HG02588 (cell line): Measurements from ENCODE around the gene APOL4.
"Not testable (repeated sequence)": the region's sequence is repeated elsewhere in the genome, so short reads cannot be mapped to it uniquely, and the experiment has no call there.

ENCODE experiments used
- ATAC-seq: cut with Tn5 transposase; IDR thresholded peaks from one replicate; pipeline ENCODE4 v1.9.1; 2021; ENCODE audit warnings: mild to moderate bottlenecking, moderate library complexity; ENCODE audit not compliant: unreplicated experiment

The APOL4 gene

GRCh38 chr22:36187862-36188261, 13.7 kb downstream of the APOL4 start:
- not testable (repeated sequence) for ATAC-seq

GRCh38 chr22:36185828-36186624, 15.6 kb downstream of the APOL4 start:
- no peak for ATAC-seq

- no peak for ATAC-seq
These were observed 17.1 kb downstream of the APOL4 start for GRCh38 chr22:36184433-36185025.

- no peak for ATAC-seq
These were observed 18.2 kb downstream of the APOL4 start for GRCh38 chr22:36183446-36183845.

GRCh38 chr22:36182857-36183256, 18.8 kb downstream of the APOL4 start:
- ATAC-seq = no peak

- ATAC-seq = no peak
These were observed 19.6 kb downstream of the APOL4 start for GRCh38 chr22:36182056-36182455.

- ATAC-seq = no peak
These were observed 20.7 kb downstream of the APOL4 start for GRCh38 chr22:36180928-36181327.

GRCh38 chr22:36180038-36180880, 21.4 kb downstream of the APOL4 start:
- no peak for ATAC-seq

GRCh38 chr22:36177160-36177559, 24.4 kb downstream of the APOL4 start:
- no peak for ATAC-seq

GRCh38 chr22:36175892-36176291, 25.7 kb downstream of the APOL4 start:
- no peak for ATAC-seq

- no peak for ATAC-seq
These were observed 29.7 kb downstream of the APOL4 start for GRCh38 chr22:36171941-36172340.

- ATAC-seq = no peak
These were observed 34.9 kb downstream of the APOL4 start for GRCh38 chr22:36166518-36167220.

- no peak for ATAC-seq
These were observed 35.5 kb downstream of the APOL4 start for GRCh38 chr22:36166086-36166485.

GRCh38 chr22:36165141-36165540, 36.5 kb downstream of the APOL4 start:
- ATAC-seq = no peak

- no peak for ATAC-seq
These were observed 37.0 kb downstream of the APOL4 start for GRCh38 chr22:36164621-36165020.

GRCh38 chr22:36163497-36163896, 38.1 kb downstream of the APOL4 start:
- no peak for ATAC-seq

GRCh38 chr22:36162127-36163034, 39.2 kb downstream of the APOL4 start:
- ATAC-seq = no peak

GRCh38 chr22:36161793-36162126, 39.8 kb downstream of the APOL4 start:
- ATAC-seq = not testable (repeated sequence)

GRCh38 chr22:36160499-36160942, 41.1 kb downstream of the APOL4 start, which contains the start of gene APOL3:
Gene APOL3, minus strand, starts transcription at chr22:36160755. Its CDS starts 11,700 bp downstream, at chr22:36149055.
- no peak for ATAC-seq
